NCI-H524 treated with DMSO at 0.1 percent for 48 hours (cell line): ENCODE results near the gene MESD.
A peak's percentile ranks its signal among the peaks of the same experiment; 100 is the strongest.
"Not testable (repeated sequence)": the region's sequence is repeated elsewhere in the genome, so short reads cannot be mapped to it uniquely, and the experiment has no call there.

Experiments
- DNase-seq: peaks from one replicate; lab custom pipeline; 2025; lab: John Stamatoyannopoulos, UW

Gene MESD

GRCh38 chr15:80989081-80989517 is 520 bp downstream of the MESD start:
- DNase-seq, result no peak

GRCh38 chr15:80988148-80988796 is 1.3 kb downstream of the MESD start:
- no peak for DNase-seq

GRCh38 chr15:80986487-80986886 is 3.1 kb downstream of the MESD start:
- DNase-seq, result no peak

GRCh38 chr15:80985981-80986380 is 3.6 kb downstream of the MESD start:
- no peak for DNase-seq

- no peak for DNase-seq
Measured at GRCh38 chr15:80984856-80985255, 4.8 kb downstream of the MESD start.

- no peak for DNase-seq
Measured at GRCh38 chr15:80982839-80983238, 6.8 kb downstream of the MESD start.

- DNase-seq, result no peak
Measured at GRCh38 chr15:80982205-80982604, 7.4 kb downstream of the MESD start.

- no peak for DNase-seq
Measured at GRCh38 chr15:80979538-80980200, 9.9 kb downstream of the MESD start.

GRCh38 chr15:80978685-80979329 is 10.8 kb downstream of the MESD start:
- no peak for DNase-seq

- DNase-seq, result peak; percentile 58
Measured at GRCh38 chr15:80977627-80978036, 12.0 kb downstream of the MESD start.

GRCh38 chr15:80976851-80977250 is 12.8 kb downstream of the MESD start:
- DNase-seq, result no peak

GRCh38 chr15:80974914-80975313 is 14.7 kb downstream of the MESD start:
- no peak for DNase-seq

GRCh38 chr15:80972276-80972675 is 17.3 kb downstream of the MESD start:
- DNase-seq, result no peak

GRCh38 chr15:80971143-80971542 is 18.5 kb downstream of the MESD start:
- DNase-seq, result no peak

GRCh38 chr15:80970658-80971057 is 19.0 kb downstream of the MESD start:
- DNase-seq, result no peak

GRCh38 chr15:80970018-80970657 is 19.5 kb downstream of the MESD start:
- DNase-seq, result no peak

GRCh38 chr15:80969316-80969715 is 20.3 kb downstream of the MESD start:
- no peak for DNase-seq

- DNase-seq, result no peak
Measured at GRCh38 chr15:80967991-80968510, 21.6 kb downstream of the MESD start.

- no peak for DNase-seq
Measured at GRCh38 chr15:80967451-80967850, 22.2 kb downstream of the MESD start.

GRCh38 chr15:80966431-80967197 is 23.0 kb downstream of the MESD start:
- DNase-seq, result no peak

GRCh38 chr15:80965454-80965853 is 24.2 kb downstream of the MESD start:
- DNase-seq, result not testable (repeated sequence)
